ENCODE data around the gene SYN1.
"Not testable (repeated sequence)": the region's sequence is repeated elsewhere in the genome, so short reads cannot be mapped to it uniquely, and the experiment has no call there.

SYN1 gene
- total RNA-seq, result 0 to 0.41 (median 0.03) reads per million in 18 experiments

- DNase-seq, result peak; percentile 61 to 82
These were observed at the start of gene SYN1 for GRCh38 chrX:47619486-47620302. Gene SYN1 (minus strand): TSS chrX:47619857. CDS start chrX:47619728, 129 bp downstream.

GRCh38 chrX:47665797-47666196 lies 46.1 kb upstream of the SYN1 start:
- not testable (repeated sequence) for DNase-seq

GRCh38 chrX:47664737-47665136 lies 45.1 kb upstream of the SYN1 start:
- DNase-seq, result no peak

- DNase-seq, result peak; percentile 83 to 86
These were observed 42.5 kb upstream of the SYN1 start for GRCh38 chrX:47662144-47662657.

GRCh38 chrX:47661539-47661938 lies 41.9 kb upstream of the SYN1 start:
- no peak for DNase-seq

- no peak for DNase-seq
These were observed 39.7 kb upstream of the SYN1 start for GRCh38 chrX:47659421-47659726.

GRCh38 chrX:47658684-47659420 lies 39.2 kb upstream of the SYN1 start, which contains the start of gene UXT:
Gene UXT (minus strand): TSS chrX:47659180. CDS start chrX:47658927, 253 bp downstream.
- DNase-seq, result peak; percentile 95

GRCh38 chrX:47658301-47658683 lies 38.6 kb upstream of the SYN1 start:
- DNase-seq, result no peak

GRCh38 chrX:47651043-47651905 lies 31.6 kb upstream of the SYN1 start:
- DNase-seq, result no peak

GRCh38 chrX:47650164-47651042 lies 30.7 kb upstream of the SYN1 start, which contains the start of gene ELK1:
Gene ELK1 (minus strand): TSS chrX:47650563. CDS start chrX:47641441, 9,122 bp downstream.
- peak; percentile 95 to 96 for DNase-seq

- DNase-seq, result no peak
These were observed 30.1 kb upstream of the SYN1 start for GRCh38 chrX:47649781-47650163.

GRCh38 chrX:47649271-47649670 lies 29.6 kb upstream of the SYN1 start:
- no peak for DNase-seq

GRCh38 chrX:47648376-47648775 lies 28.7 kb upstream of the SYN1 start:
- no peak for DNase-seq

GRCh38 chrX:47646636-47647035 lies 27.0 kb upstream of the SYN1 start:
- DNase-seq, result no peak

GRCh38 chrX:47645530-47645929 lies 25.9 kb upstream of the SYN1 start:
- DNase-seq, result no peak

- no peak for DNase-seq
These were observed 25.0 kb upstream of the SYN1 start for GRCh38 chrX:47644557-47645091.

- DNase-seq, result peak; percentile 27 to 32
These were observed 24.3 kb upstream of the SYN1 start for GRCh38 chrX:47643926-47644325.

GRCh38 chrX:47638816-47639215 lies 19.2 kb upstream of the SYN1 start:
- no peak for DNase-seq

- DNase-seq, result peak; percentile 66 to 75
These were observed 18.0 kb upstream of the SYN1 start for GRCh38 chrX:47637546-47638195.

- DNase-seq, result peak in 1 of 2 donors; percentile 42
These were observed 15.4 kb upstream of the SYN1 start for GRCh38 chrX:47634871-47635575.
